ENCODE data around the gene CCPG1.
A peak's percentile ranks its signal among the peaks of the same experiment; 100 is the strongest.

The CCPG1 gene

DNA sequence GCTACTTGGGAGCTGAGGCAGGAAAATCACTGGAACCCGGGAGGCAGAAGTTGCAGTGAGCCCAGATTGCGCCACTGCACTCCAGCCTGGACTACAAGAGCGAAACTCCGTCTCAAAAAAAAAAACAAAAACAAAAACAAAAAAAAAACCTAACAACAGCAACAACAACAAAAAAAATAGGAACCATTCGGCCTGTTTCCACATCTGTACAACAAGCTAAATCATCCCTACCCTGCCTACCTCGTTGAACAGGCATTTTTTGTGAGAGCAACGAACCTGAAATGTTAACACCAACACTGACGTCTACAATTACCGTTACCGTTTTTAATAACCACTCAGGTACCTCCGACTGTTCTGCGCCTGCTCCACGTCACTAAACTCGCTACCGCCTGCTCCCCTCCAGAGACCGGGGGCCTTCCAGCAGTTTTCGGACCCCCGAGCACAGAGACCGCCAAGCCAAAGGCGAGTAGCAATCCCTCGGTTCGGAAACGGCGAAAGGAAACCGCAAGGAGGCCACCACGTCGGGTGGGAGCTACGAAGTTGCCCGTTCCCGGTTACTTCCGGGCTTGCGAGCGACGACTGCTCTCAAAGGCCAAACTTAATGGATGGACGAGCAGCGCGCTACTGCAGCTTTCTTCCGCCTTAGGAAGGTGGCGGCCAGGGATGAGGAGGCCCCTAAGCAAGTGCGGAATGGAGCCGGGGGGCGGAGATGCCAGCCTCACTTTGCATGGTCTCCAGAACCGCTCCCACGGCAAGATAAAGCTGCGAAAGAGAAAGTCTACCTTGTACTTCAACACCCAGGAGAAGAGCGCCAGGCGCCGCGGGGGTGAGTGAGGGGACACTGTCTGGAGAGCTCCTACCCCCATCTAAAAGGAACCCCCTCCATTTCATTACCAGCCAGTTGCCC lies 89.3 kb downstream of the CCPG1 start, which contains the start of the genes PIGB and PIGBOS1:
TSS of gene PIGB (plus strand) at position 635 of the 907 bp plus-strand sequence. CDS start at position 664, 29 bp downstream.
TSS of gene PIGBOS1 (minus strand) at position 536 of the 907 bp plus-strand sequence. CDS start 1,331 bp downstream, outside the sequence.
- peak; percentile 84 for DNase-seq
